Measurements from ENCODE around the gene ADAMTSL3. TPM values are rescaled to one million over a fixed set of nuclear protein-coding genes. Genes with fewer than 3 reads are reported as not detected.

The ADAMTSL3 gene
- total RNA-seq, 4 donors from 2014 or later = 16.2 to 19.7 (median 19.3) TPM

- Histone ChIP-seq H3K4me1 (peaks cover 0 to 45% (median 2%) of the 10 kb centered on the region in 4 donors), H3K9me3 (no peaks in the 10 kb centered on the region), H3K27ac (no peak overlapping the region), H3K27me3 (no peaks in the 10 kb centered on the region), H3K36me3 (no peaks in the 10 kb centered on the region), H3K4me3 (no peak overlapping the region)
- DNase-seq (ENCODE audit: low spot score in 2 of 2) = no peak
- no peak for TF ChIP-seq POLR2A (IDR thresholded peaks at IDR 0.05)
- WGBS, 2 donors = 51% methylated on average over 5 of the region's 5 CpGs
Observed at GRCh38 chr15:83850015-83850414, 196.1 kb downstream of the ADAMTSL3 start.

GRCh38 chr15:83850501-83851245, 196.8 kb downstream of the ADAMTSL3 start:
- Histone ChIP-seq H3K27me3 (no peaks in the 10 kb centered on the region), H3K4me1 (peaks cover 0 to 38% (median 2%) of the 10 kb centered on the region in 4 donors), H3K36me3 (no peaks in the 10 kb centered on the region), H3K27ac (no peak overlapping the region), H3K4me3 (no peak overlapping the region), H3K9me3 (no peaks in the 10 kb centered on the region)
- 67 to 69% methylated on average over 8 of the region's 8 CpGs for WGBS, 2 donors
- no peak for TF ChIP-seq EP300 (IDR thresholded peaks at IDR 0.05)
- DNase-seq (ENCODE audit: low spot score in 2 of 2) = no peak

- H3K4me3 ChIP-seq = no peak overlapping the region
- no peaks in the 10 kb centered on the region for H3K9me3 ChIP-seq
- TF ChIP-seq CTCF (IDR thresholded peaks at IDR 0.05) (no peak), EP300 (IDR thresholded peaks at IDR 0.05) (no peak), POLR2A (IDR thresholded peaks at IDR 0.05) (no peak)
- peaks cover 0 to 19% (median 0%) of the 10 kb centered on the region in 4 donors for H3K4me1 ChIP-seq
- DNase-seq (ENCODE audit: low spot score in 2 of 2) = no peak
- H3K27me3 ChIP-seq = no peaks in the 10 kb centered on the region
- H3K27ac ChIP-seq = no peak overlapping the region
- 90 to 98% methylated on average over 1 of the region's 1 CpG for WGBS, 2 donors
- no peaks in the 10 kb centered on the region for H3K36me3 ChIP-seq
Observed at GRCh38 chr15:83853232-83853631, 199.3 kb downstream of the ADAMTSL3 start.

GRCh38 chr15:83854321-83854720, 200.4 kb downstream of the ADAMTSL3 start:
- H3K4me1 ChIP-seq = peaks cover 0 to 16% (median 0%) of the 10 kb centered on the region in 4 donors
- TF ChIP-seq CTCF (IDR thresholded peaks at IDR 0.05) (no peak), POLR2A (IDR thresholded peaks at IDR 0.05) (no peak), EP300 (IDR thresholded peaks at IDR 0.05) (no peak)
- no peaks in the 10 kb centered on the region for H3K36me3 ChIP-seq
- H3K4me3 ChIP-seq = no peak overlapping the region
- no peaks in the 10 kb centered on the region for H3K9me3 ChIP-seq
- H3K27ac ChIP-seq = no peak overlapping the region
- 66 to 67% methylated on average over 4 of the region's 4 CpGs for WGBS, 2 donors
- no peaks in the 10 kb centered on the region for H3K27me3 ChIP-seq
- no peak for DNase-seq (ENCODE audit: low spot score in 2 of 2)

- Histone ChIP-seq H3K4me3 (no peak overlapping the region), H3K36me3 (no peaks in the 10 kb centered on the region), H3K27me3 (no peaks in the 10 kb centered on the region), H3K27ac (no peak overlapping the region), H3K9me3 (no peaks in the 10 kb centered on the region), H3K4me1 (peaks cover 0 to 8% (median 0%) of the 10 kb centered on the region in 4 donors)
- TF ChIP-seq EP300 (IDR thresholded peaks at IDR 0.05) = no peak
- no peak for TF ChIP-seq POLR2A (IDR thresholded peaks at IDR 0.05)
- no peak for TF ChIP-seq CTCF (IDR thresholded peaks at IDR 0.05)
- WGBS, 2 donors = 71 to 82% methylated on average over 3 of the region's 3 CpGs
- DNase-seq (ENCODE audit: low spot score in 2 of 2) = no peak
Observed at GRCh38 chr15:83854950-83855707, 201.2 kb downstream of the ADAMTSL3 start.

- Histone ChIP-seq H3K4me3 (no peak overlapping the region), H3K36me3 (peaks cover 0 to 4% (median 0%) of the 10 kb centered on the region in 3 donors), H3K4me1 (peaks cover 0 to 8% (median 0%) of the 10 kb centered on the region in 4 donors), H3K9me3 (peaks cover 0 to 4% (median 0%) of the 10 kb centered on the region in 4 donors), H3K27ac (no peak overlapping the region), H3K27me3 (no peaks in the 10 kb centered on the region)
- DNase-seq (ENCODE audit: low spot score in 2 of 2) = no peak
- TF ChIP-seq POLR2A (IDR thresholded peaks at IDR 0.05) (no peak), EP300 (IDR thresholded peaks at IDR 0.05) (no peak), CTCF (IDR thresholded peaks at IDR 0.05) (no peak)
- 50 to 51% methylated on average over 1 of the region's 1 CpG for WGBS, 2 donors
Observed at GRCh38 chr15:83855956-83856355, 202.0 kb downstream of the ADAMTSL3 start.
